Measurements from ENCODE around the gene EFCAB6. TPM values are rescaled to one million over a fixed set of nuclear protein-coding genes. Genes with fewer than 3 reads are reported as not detected.

EFCAB6 gene
- total RNA-seq, 1 experiment from 2014 or later: 0.94 TPM

GRCh38 chr22:43682851-43683250, 129.3 kb downstream of the EFCAB6 start (continued):
- TF ChIP-seq PRDM15 (CRISPR knock-in tag; IDR thresholded peaks at IDR 0.05): no peak
- no peak for TF ChIP-seq E2F5 (CRISPR knock-in tag; IDR thresholded peaks at IDR 0.05)
- no peak for TF ChIP-seq JUN (CRISPR knock-in tag; IDR thresholded peaks at IDR 0.05)
- TF ChIP-seq ZNF532 (CRISPR knock-in tag; IDR thresholded peaks at IDR 0.05; ENCODE audit: borderline replicate concordance): no peak
- TF ChIP-seq ZNF425 (CRISPR knock-in tag; conservative IDR thresholded peaks at IDR 0.05): no peak
- no peak for TF ChIP-seq HMGA2 (CRISPR knock-in tag; IDR thresholded peaks at IDR 0.05)

- Mint-ChIP-seq H3K4me1 (peaks cover 21% of the 10 kb centered on the region), H3K27me3 (ENCODE audit: low read depth) (no peaks in the 10 kb centered on the region), H3K27ac (no peak overlapping the region), H3K36me3 (peaks cover 11% of the 10 kb centered on the region), H3K4me3 (no peak overlapping the region), H3K9me3 (peaks cover 14% of the 10 kb centered on the region)
- ChIA-PET POLR2A (no interaction called here), CTCF (interaction anchor here (0.5 kb wide), 1 partner anchor 702 kb away, joined by 3 read pairs; no protein-coding TSS in a partner anchor)
- ATAC-seq: peak; percentile 60
- no peak for DNase-seq (ENCODE audit: low spot score)
- TF ChIP-seq SP1 (CRISPR knock-in tag; conservative IDR thresholded peaks at IDR 0.05) (no peak), E2F4 (CRISPR knock-in tag; IDR thresholded peaks at IDR 0.05; ENCODE audit: borderline replicate concordance, low read depth) (no peak), NFE2L1 (CRISPR knock-in tag; IDR thresholded peaks at IDR 0.05) (no peak), IRF2 (CRISPR knock-in tag; IDR thresholded peaks at IDR 0.05; ENCODE audit: borderline replicate concordance, low read depth) (no peak), CREM (CRISPR knock-in tag; IDR thresholded peaks at IDR 0.05) (no peak), ATF1 (CRISPR knock-in tag; IDR thresholded peaks at IDR 0.05) (no peak), PRDM15 (CRISPR knock-in tag; IDR thresholded peaks at IDR 0.05) (no peak), AFF4 (CRISPR knock-in tag; IDR thresholded peaks at IDR 0.05; ENCODE audit: borderline replicate concordance) (no peak)
These were observed 130.3 kb downstream of the EFCAB6 start for GRCh38 chr22:43681731-43682360.
